ENCODE data around the gene OR11A1. TPM values are rescaled to one million over a fixed set of nuclear protein-coding genes. Genes with fewer than 3 reads are reported as not detected.

Gene OR11A1
- total RNA-seq, 1 experiment from 2014 or later, result not detected

DNA sequence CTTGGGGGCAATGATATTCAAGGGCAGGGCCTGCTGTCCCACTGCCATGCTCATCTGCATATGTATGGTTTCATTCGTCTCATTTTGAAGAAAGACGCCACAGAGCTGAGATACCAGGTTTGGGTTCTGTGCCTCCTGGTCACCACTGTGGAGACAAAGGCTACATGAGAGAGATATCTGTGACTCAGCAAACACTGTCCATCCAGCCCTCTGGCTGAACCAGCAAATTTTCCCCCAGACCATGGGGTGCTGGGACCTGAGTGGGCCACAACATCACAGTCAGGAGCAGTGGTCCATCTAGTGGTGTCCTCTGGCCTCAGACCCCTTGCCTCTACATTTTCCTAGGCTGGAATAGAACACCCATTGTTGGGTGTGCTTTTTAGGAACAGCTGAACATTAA is 30.8 kb upstream of the OR11A1 start, which contains the start of gene MAS1L:
Gene MAS1L, minus strand, starts transcription at position 297 of the 400 bp plus-strand sequence. Its CDS starts 54 bp downstream, at position 243.
- POLR2A ChIA-PET (ENCODE audit: low non-redundant PET), result no interaction called here
- TF ChIP-seq, protein P1, sequence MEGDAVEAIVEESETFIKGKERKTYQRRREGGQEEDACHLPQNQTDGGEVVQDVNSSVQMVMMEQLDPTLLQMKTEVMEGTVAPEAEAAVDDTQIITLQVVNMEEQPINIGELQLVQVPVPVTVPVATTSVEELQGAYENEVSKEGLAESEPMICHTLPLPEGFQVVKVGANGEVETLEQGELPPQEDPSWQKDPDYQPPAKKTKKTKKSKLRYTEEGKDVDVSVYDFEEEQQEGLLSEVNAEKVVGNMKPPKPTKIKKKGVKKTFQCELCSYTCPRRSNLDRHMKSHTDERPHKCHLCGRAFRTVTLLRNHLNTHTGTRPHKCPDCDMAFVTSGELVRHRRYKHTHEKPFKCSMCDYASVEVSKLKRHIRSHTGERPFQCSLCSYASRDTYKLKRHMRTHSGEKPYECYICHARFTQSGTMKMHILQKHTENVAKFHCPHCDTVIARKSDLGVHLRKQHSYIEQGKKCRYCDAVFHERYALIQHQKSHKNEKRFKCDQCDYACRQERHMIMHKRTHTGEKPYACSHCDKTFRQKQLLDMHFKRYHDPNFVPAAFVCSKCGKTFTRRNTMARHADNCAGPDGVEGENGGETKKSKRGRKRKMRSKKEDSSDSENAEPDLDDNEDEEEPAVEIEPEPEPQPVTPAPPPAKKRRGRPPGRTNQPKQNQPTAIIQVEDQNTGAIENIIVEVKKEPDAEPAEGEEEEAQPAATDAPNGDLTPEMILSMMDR (conservative IDR thresholded peaks at IDR 0.05; ENCODE audit: low read depth, low read length), result no peak
- no peak for TF ChIP-seq EZH2 (IDR thresholded peaks at IDR 0.05; ENCODE audit: borderline replicate concordance, low read depth, low read length, poor library complexity, severe bottlenecking)
- BruUV-seq (replicated peaks), result no TSS peak
- Histone ChIP-seq H3K4me3 (ENCODE audit: low read depth, low read length, poor library complexity, severe bottlenecking) (no peak within 1 kb of the TSS), H3K27ac (ENCODE audit: low read depth, low read length, poor library complexity, severe bottlenecking) (no peak within 1 kb of the TSS), H3K27me3 (replicated peaks; ENCODE audit: insufficient read depth, low read depth, low read length, poor library complexity) (peaks cover 4% of the 10 kb centered on the region), H3K36me3 (ENCODE audit: insufficient read depth, low read length, poor library complexity, severe bottlenecking) (no peaks in the 10 kb centered on the region), H3K4me1 (ENCODE audit: insufficient read depth, low read length, poor library complexity, severe bottlenecking) (no peaks in the 10 kb centered on the region), H3K9me3 (ENCODE audit: low read depth, low read length, poor library complexity, severe bottlenecking) (no peaks in the 10 kb centered on the region)
- intact Hi-C loops (cut with micrococcal nuclease; ENCODE audit: unreplicated experiment), result no loop called here
- CTCF ChIA-PET, result no interaction called here
- DNase-seq (ENCODE audit: low spot score), result no peak

DNA sequence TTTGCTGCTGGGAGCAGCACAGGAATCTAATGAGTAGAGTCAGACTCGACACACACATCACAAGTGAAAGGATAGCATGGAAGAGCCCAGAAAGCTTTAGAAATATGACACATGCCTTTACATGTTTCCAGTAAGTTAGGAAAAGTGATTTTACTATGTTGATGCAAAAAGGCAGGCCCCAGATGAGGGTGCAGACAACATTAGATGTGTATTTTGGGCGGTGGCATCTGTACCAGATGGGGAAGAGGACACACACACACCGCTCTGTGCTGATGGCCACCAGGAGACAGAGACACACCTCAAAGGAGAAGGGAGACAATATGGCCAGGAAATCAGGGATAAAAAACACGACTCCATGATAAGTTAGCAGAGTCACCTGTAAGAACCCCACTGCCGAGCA is 30.3 kb upstream of the OR11A1 start:
- no TSS peak for BruUV-seq (replicated peaks)
- ChIA-PET POLR2A (ENCODE audit: low non-redundant PET) (no interaction called here), CTCF (no interaction called here)
- Histone ChIP-seq H3K4me1 (ENCODE audit: insufficient read depth, low read length, poor library complexity, severe bottlenecking) (no peaks in the 10 kb centered on the region), H3K4me3 (ENCODE audit: low read depth, low read length, poor library complexity, severe bottlenecking) (no peak overlapping the region), H3K9me3 (ENCODE audit: low read depth, low read length, poor library complexity, severe bottlenecking) (no peaks in the 10 kb centered on the region), H3K27ac (ENCODE audit: low read depth, low read length, poor library complexity, severe bottlenecking) (no peak overlapping the region), H3K27me3 (replicated peaks; ENCODE audit: insufficient read depth, low read depth, low read length, poor library complexity) (no peaks in the 10 kb centered on the region), H3K36me3 (ENCODE audit: insufficient read depth, low read length, poor library complexity, severe bottlenecking) (no peaks in the 10 kb centered on the region)
- intact Hi-C loops (cut with micrococcal nuclease; ENCODE audit: unreplicated experiment), result no loop called here
- no peak for TF ChIP-seq EZH2 (IDR thresholded peaks at IDR 0.05; ENCODE audit: borderline replicate concordance, low read depth, low read length, poor library complexity, severe bottlenecking)
- TF ChIP-seq, protein P1 (conservative IDR thresholded peaks at IDR 0.05; ENCODE audit: low read depth, low read length), result no peak
- DNase-seq (ENCODE audit: low spot score), result no peak

DNA sequence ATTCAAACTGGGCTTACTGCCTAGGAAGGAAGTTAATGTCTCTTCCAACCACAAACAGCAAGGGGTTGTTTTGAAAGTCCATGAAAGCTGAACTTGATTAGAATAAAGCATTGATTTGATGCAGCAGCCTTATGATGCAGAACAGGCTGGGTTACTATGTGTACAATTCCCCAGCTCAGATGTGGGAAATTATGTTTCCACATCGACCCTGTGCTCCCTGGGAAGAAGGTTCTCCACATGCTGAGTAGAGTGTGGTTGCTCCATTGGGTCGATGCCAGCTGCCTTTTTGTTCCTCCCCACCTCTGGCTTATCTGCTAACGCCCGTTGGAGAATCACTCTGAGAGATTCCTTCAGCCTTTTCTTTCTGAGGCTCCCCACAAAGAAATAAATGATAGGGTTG is 29.7 kb upstream of the OR11A1 start:
- Histone ChIP-seq H3K9me3 (ENCODE audit: low read depth, low read length, poor library complexity, severe bottlenecking) (no peaks in the 10 kb centered on the region), H3K27ac (ENCODE audit: low read depth, low read length, poor library complexity, severe bottlenecking) (no peak overlapping the region), H3K27me3 (replicated peaks; ENCODE audit: insufficient read depth, low read depth, low read length, poor library complexity) (no peaks in the 10 kb centered on the region), H3K4me3 (ENCODE audit: low read depth, low read length, poor library complexity, severe bottlenecking) (no peak overlapping the region), H3K4me1 (ENCODE audit: insufficient read depth, low read length, poor library complexity, severe bottlenecking) (no peaks in the 10 kb centered on the region), H3K36me3 (ENCODE audit: insufficient read depth, low read length, poor library complexity, severe bottlenecking) (no peaks in the 10 kb centered on the region)
- POLR2A ChIA-PET (ENCODE audit: low non-redundant PET), result no interaction called here
- no TSS peak for BruUV-seq (replicated peaks)
- DNase-seq (ENCODE audit: low spot score), result no peak
- TF ChIP-seq, protein P1 (conservative IDR thresholded peaks at IDR 0.05; ENCODE audit: low read depth, low read length), result no peak
- no peak for TF ChIP-seq EZH2 (IDR thresholded peaks at IDR 0.05; ENCODE audit: borderline replicate concordance, low read depth, low read length, poor library complexity, severe bottlenecking)
- intact Hi-C loops (cut with micrococcal nuclease; ENCODE audit: unreplicated experiment), result no loop called here
- CTCF ChIA-PET, result no interaction called here
